Lower leg skin (tissue), 4 donors: ENCODE data around the gene ARHGAP20. TPM values are rescaled to one million over a fixed set of nuclear protein-coding genes. Genes with fewer than 3 reads are reported as not detected.

Source experiments
- DNase-seq, 2 donors: peaks; one replicate each; pipeline ENCODE4 v3.0.0-alpha.2; 2019; ENCODE audit warnings: low spot score in 2 of 2
- H3K4me3 ChIP-seq: fragments of 200-600 bp; sonication (generic); 2 replicates; pipeline ENCODE4 v1.5.1; 2017; ENCODE audit warnings: mild to moderate bottlenecking, low read depth; ENCODE audit not compliant: poor library complexity, severe bottlenecking
- CTCF ChIP-seq, 3 donors: fragments of 450-650 bp; IDR thresholded peaks; one replicate each; pipeline ENCODE4 v1.5.1; 2016; ENCODE audit warnings: antibody characterized with exemption in 3 of 3, mild to moderate bottlenecking in 3 of 3, moderate library complexity in 2 of 3
- POLR2A ChIP-seq, 2 donors: fragments of 450-650 bp; IDR thresholded peaks; one replicate each; pipeline ENCODE4 v1.6.1; 2016 to 2017; ENCODE audit warnings: antibody characterized with exemption in 2 of 2, mild to moderate bottlenecking in 1 of 2, moderate library complexity in 1 of 2
- WGBS, 2 donors: methylation state at CpG; one replicate each; pipeline ENCODE4 v1.1.5; 2018; 5-methylcytosine and 5-hydroxymethylcytosine counted together
- intact Hi-C: fragments of 100-400 bp; cut with DNase I; formaldehyde crosslinking; loops from one replicate; pipeline ENCODE4 v1.15.0; 2023; ENCODE audit warnings: low total_unique reads
- total RNA-seq, 4 donors: library from RNA; depleted of rRNA; stranded (reverse); fragments of >200 nt; gene quantifications; one replicate each; pipeline ENCODE4 v1.1.0, GENCODE V29; 2016

The ARHGAP20 gene
- total RNA-seq, 4 donors from 2014 or later = 0.99 to 2.0 (median 1.7) TPM

- TF ChIP-seq CTCF (IDR thresholded peaks at IDR 0.05) (no peak), POLR2A (IDR thresholded peaks at IDR 0.05) (no peak)
- 71 to 74% methylated on average over 2 of the region's 2 CpGs for WGBS, 2 donors
- intact Hi-C loops = no loop called here
- H3K4me3 ChIP-seq = no peak overlapping the region
- no peak for DNase-seq
These were observed 98.2 kb downstream of the ARHGAP20 start for GRCh38 chr11:110614031-110614430.

GRCh38 chr11:110613197-110613918 is 98.9 kb downstream of the ARHGAP20 start:
- intact Hi-C loops = no loop called here
- WGBS, 2 donors = 55 to 63% methylated on average over 3 of the region's 3 CpGs
- no peak overlapping the region for H3K4me3 ChIP-seq
- DNase-seq = no peak
- no peak for TF ChIP-seq POLR2A (IDR thresholded peaks at IDR 0.05)
- TF ChIP-seq CTCF (IDR thresholded peaks at IDR 0.05) = no peak

- intact Hi-C loops = no loop called here
These were observed 105.8 kb downstream of the ARHGAP20 start for GRCh38 chr11:110606415-110606814.

GRCh38 chr11:110601936-110602335 is 110.3 kb downstream of the ARHGAP20 start:
- H3K4me3 ChIP-seq = no peak overlapping the region
- 94% methylated on average over 4 of the region's 4 CpGs for WGBS, 2 donors
- no peak for TF ChIP-seq CTCF (IDR thresholded peaks at IDR 0.05)
- TF ChIP-seq POLR2A (IDR thresholded peaks at IDR 0.05) = no peak
- DNase-seq = no peak
- intact Hi-C loops = no loop called here

More at GRCh38 chr11:110606415-110606814, 105.8 kb downstream of the ARHGAP20 start:
- no peak overlapping the region for H3K4me3 ChIP-seq
- WGBS, 2 donors = 69 to 70% methylated on average over 6 of the region's 6 CpGs
- TF ChIP-seq CTCF (IDR thresholded peaks at IDR 0.05) (no peak), POLR2A (IDR thresholded peaks at IDR 0.05) (no peak)
- no peak for DNase-seq

GRCh38 chr11:110600322-110600721 is 111.9 kb downstream of the ARHGAP20 start:
- no peak for DNase-seq
- TF ChIP-seq CTCF (IDR thresholded peaks at IDR 0.05) = no peak
- no peak for TF ChIP-seq POLR2A (IDR thresholded peaks at IDR 0.05)
- 96 to 100% methylated on average over 1 to 4 of the region's 4 CpGs for WGBS, 2 donors
- no peak overlapping the region for H3K4me3 ChIP-seq
- intact Hi-C loops = no loop called here

GRCh38 chr11:110599207-110599606 is 113.0 kb downstream of the ARHGAP20 start:
- 100% methylated on average over 5 of the region's 5 CpGs for WGBS, 2 donors
- TF ChIP-seq POLR2A (IDR thresholded peaks at IDR 0.05) = no peak
- TF ChIP-seq CTCF (IDR thresholded peaks at IDR 0.05) = no peak
- no peak for DNase-seq
- no peak overlapping the region for H3K4me3 ChIP-seq
- intact Hi-C loops = no loop called here
